GM18508 (cell line): Measurements from ENCODE around the gene CDKN1A.
"Not testable (repeated sequence)": the region's sequence is repeated elsewhere in the genome, so short reads cannot be mapped to it uniquely, and the experiment has no call there.

Experiments used
- ATAC-seq: cut with Tn5 transposase; IDR thresholded peaks from one replicate; pipeline ENCODE4 v1.9.1; 2021; ENCODE audit warnings: moderate number of reproducible peaks; ENCODE audit not compliant: insufficient read depth, unreplicated experiment

CDKN1A gene

DNA sequence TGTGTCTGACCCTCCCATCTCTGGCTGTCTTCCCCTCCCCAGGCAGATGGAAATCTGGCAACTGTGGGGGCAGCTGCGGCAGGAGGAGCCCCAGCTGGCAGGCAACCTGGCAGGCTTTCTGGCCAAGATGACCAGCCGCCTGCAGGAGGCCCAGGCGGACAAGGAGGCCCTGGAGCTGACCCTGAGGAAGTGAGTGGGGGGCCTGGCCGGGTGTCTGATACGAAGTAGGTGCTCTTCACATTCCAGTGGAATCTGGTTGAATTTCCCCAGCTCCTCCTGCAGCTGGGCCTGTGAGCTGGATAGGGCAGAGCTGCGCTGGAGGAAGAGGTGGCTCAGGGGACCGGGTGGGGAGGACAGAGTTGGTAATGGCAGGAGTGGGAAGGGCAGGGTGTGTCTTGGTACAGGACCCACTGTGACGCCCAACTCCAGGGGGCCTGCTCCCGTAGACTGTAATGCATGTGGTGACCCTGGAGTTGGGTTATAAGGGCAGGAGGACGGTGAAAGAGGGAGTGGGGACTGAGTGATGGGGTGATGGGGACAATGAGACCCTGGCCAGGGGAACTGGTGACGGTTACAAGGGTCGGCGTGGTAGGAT, 38.8 kb downstream of the CDKN1A start:
- no peak for ATAC-seq

DNA sequence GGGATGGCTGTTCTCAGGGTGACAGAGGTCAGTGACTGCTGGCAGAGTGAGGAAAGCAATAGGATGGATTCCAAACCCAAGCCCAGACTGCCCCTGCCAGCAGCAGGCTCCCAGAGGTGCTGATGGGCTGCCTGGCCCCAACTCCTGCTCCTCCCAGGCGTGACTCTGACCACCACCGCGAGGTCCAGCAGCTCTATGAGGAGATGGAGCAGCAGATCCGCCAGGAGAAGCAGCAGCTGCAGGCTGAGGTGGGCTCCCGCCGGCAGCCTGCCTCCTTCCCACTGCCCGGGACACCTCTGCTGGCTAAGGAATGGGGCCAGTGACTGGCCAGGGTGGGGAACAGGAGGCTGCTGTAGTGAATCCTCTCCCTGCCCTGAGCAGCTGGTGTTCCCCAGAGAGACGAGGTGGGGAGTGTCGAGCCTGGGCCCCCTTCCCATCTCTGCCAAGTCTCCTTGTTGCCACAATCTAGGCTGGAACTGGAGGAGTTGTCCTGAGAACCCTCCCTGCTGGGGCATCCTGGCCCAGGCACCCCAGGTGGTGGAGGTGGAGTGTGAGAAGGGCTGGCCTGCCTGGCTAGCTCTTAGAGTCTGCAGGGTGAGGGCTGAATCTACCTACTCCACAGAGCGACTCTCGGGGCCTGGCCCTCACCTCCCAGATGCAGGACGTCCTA, 39.5 kb downstream of the CDKN1A start:
- no peak for ATAC-seq

DNA sequence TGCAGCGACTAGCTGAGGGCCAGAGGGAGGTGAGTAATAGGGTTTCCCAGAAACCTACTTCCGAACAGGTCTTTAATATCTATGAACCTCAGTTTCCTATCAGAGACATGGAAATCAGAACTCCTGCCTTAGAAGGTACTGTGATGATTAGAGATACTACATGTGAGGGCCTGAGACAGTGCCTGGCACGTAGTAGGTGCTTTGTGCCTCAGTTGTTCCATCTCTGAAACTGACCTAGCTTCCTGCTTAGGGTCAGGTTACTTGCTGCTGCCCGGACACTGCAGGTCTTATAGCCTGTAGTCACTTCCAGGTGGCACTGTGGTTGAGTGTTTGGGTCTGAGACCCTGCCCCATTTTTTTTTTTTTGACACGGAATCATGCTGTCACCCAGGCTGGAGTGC, 40.0 kb downstream of the CDKN1A start:
- no peak for ATAC-seq

DNA sequence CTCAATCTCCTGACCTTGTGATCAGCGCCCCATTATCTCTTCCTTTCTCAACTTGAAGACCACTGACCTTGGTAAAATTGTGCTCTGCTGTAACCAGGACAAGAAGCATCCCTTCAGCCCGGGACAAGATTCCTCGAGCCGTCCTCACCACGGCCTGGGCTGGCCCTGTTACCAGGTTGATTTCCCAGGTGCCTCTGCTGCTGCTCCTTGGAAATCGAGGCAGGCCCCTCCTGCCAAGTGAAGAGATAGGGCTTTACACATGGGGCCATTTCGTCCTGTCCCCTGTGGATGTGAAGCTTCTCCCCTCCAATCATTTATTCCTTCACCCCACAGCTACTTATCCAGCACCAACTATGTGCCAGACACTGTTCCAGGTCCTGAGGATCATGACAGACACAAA, 40.6 kb downstream of the CDKN1A start:
- ATAC-seq: no peak

- no peak for ATAC-seq
Observed at GRCh38 chr6:36720251-36721141, 42.0 kb downstream of the CDKN1A start.

DNA sequence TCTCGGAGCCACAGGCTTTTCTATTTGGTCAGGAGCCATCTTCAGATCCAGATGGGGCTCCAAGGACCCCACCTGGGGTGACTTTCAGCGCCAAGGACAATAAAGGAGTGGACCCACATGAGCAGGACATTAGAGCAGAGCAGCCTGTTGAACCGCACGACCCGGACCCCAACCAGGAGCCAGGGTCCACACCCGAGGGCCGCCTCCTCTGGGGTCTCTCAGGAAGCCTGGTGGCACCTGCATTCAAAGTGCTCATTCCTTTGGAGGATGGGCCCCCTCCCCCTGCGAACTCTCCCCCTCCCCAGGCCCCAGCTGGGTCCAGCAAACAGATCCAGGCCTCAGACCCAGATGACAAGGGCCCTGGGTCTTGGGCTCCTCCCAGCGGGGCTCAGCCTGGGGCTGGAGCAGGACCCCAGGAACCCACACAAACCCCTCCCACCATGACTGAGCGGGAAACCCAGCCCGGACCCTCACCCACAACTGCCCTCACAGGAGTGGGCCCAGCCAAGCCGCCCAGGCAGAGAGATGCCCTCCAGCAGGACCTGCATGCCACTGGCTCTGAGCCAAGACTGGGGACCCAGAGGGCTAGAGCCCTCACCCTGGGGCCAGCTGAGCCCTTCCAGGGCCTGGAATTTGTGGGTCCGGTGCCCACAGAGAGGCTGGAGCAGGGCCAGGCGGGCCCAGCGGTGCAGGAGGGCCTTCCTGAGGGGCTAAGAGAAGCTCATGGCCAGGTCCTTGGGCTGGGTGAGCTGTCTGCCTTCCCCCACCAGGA, 43.0 kb downstream of the CDKN1A start:
- no peak for ATAC-seq

DNA sequence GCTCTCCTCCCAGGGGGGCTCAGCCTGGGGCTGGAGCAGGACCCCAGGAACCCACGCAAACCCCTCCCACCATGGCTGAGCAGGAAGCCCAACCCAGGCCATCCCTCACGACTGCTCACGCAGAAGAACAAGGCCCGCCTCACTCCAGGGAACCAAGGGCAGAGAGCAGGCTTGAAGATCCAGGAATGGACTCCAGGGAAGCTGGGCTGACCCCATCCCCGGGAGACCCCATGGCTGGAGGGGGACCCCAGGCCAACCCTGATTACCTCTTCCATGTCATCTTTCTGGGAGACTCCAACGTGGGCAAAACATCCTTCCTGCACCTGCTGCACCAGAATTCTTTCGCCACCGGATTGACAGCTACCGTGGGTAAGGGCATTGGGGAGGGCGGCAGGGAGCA, 43.9 kb downstream of the CDKN1A start:
- no peak for ATAC-seq

DNA sequence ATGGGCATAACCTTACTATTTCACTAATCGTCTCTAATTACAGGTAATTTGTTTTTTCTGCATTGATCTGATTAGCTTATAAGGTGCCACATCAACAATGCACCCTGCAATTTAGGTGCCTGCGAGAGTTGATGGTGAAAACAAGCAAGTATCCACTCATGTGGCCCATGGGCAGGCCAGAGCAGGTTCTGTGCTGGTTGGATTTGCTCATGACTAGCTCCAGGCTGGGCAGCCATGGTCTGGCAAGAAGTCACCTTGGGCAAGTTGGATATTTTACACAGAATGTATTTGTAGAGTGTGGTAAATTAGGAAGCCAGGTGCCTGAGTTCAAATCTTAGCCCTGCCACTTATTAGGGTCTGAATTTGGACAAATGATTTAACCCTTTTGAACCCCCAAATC, 44.4 kb downstream of the CDKN1A start:
- no peak for ATAC-seq

GRCh38 chr6:36723992-36724391, 45.5 kb downstream of the CDKN1A start:
- not testable (repeated sequence) for ATAC-seq

DNA sequence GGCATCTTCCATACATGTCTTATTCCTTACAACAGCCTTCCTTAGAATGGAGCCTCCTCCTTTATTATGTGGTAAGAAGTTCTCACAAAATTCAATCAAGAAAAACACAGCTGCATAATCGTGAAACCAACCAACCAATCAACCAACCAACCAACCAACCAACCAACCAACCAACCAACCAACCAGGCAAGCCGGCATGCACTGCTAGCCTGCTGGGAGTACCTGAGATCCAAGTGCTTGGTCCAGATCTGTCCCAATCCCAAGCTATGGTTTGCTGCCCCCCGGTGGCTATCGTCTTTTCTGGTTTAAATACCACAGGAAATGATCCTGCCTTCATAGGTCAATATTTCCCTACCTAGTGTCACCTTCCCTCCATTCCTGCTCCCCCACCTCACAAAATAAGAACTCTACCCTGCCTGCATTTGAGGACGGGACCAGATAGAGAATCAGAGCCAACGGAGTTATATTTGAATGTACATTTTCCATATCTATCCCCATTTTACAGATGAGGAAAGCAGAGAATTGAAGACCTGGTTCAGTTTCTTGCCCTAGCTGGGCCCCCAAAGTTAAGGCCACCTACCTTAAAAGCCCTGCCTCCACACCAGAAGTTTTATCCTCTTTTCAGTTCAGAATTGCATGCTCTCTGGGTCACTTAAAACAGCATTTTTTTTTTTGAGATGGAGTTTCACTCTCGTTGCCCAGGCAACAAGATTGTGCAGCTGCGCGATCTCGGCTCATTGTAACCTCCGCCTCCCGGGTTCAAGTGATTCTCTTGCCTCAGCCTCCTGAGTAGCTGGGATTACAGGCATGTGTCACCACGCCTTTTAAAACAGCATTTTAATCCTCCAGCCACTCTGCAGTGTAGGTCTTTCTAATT, 46.2 kb downstream of the CDKN1A start:
- no peak for ATAC-seq

DNA sequence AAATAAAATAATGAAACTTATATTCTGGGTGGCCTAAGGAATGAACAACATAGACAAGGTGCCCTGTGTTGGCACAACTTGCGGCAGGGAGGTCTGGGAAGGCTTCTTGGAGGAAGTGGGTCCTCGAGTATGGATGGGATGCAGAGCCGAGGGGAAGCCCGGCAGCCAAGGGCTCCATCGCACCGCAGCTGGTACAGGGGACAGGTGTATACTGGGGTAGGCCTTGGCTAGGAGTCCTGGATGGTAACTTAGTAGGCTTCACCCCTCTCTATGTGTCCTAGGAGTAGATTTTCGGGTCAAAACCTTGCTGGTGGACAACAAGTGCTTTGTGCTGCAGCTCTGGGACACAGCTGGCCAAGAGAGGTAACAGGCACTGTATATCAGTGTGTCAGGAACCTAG, 47.1 kb downstream of the CDKN1A start:
- ATAC-seq: no peak

- ATAC-seq: no peak
Observed at GRCh38 chr6:36727505-36728021, 49.0 kb downstream of the CDKN1A start.

DNA sequence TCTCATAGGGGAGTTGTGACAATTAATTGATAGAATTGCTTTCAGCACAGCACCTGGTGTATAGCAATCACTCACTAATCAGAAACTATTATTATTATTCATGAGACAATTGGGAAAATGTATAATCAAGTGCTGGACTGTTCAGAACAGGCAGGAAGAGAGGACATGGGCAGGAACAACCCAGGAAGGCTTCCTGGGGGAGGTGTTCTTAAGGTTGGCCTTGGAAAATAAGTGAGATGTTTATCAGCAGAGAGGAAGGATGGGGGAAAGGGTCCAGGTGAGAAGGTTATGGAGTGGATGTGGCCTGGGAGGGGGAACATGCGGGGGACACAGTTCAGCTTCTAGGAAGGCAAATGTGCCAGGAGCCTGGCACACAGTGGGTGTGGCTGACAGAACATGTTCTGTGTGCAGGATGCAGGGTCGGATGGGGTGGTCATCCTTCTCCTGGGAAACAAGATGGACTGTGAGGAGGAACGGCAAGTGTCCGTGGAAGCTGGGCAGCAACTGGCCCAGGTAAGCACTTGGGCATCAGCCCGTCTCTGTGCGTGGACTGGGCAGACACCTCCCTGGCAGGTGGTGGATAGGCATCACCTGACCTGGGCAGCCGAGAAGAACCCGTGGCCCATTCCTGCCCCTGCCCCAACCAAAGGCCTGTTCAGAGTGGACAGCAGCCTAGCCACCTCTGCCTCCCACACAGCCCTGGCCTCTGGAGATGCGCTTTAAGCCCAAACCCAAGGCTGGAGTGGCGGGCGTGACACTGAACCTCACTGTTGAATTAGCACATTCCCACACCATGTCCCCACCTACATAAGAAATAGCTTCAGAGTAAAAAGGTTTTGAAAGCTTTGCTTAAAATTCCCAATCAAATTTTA, 50.0 kb downstream of the CDKN1A start:
- ATAC-seq: no peak

GRCh38 chr6:36729161-36729524, 50.6 kb downstream of the CDKN1A start:
- ATAC-seq: no peak

DNA sequence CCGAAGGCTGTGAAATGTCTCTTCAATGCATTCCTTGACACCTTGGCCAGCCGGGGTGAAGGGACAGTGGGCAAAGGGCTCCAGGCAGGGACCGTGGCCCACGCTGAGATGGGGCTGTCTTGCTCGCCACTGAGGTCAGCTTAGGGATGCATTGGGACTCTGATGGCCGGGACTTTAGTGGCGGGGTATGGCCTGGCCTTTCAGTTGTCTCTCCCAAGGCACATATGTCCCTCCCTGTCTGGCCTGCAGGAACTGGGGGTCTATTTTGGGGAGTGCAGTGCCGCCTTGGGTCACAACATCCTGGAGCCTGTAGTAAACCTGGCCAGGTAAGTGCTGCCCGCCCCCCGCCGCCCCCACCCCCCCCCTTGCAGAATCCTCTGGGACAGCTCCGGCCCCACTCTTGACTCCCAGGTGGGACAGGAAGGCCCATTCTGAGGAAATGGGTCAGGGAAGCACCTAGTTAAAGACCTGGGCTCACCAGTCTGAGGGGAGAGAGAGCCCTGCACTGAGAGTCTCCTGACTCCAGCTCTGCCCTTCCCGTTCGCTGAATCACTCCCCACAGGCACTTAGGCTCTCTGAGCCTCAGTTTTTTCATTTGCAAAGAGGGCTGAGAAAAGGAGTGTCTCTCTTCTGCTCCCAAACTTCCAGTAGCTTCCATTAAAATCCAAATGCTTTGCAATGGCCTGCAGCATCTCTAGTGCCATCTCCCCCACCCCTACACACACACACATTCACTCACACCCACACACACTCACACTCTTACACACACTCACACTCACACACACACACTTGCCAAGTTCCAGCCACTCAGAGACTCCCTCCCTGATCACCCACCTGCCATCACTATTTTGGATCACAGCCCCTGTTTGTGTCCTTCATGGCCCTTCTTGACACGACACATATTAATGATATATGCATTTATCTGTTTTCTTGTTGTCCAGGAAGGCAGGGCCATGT, 52.2 kb downstream of the CDKN1A start:
- no peak for ATAC-seq

DNA sequence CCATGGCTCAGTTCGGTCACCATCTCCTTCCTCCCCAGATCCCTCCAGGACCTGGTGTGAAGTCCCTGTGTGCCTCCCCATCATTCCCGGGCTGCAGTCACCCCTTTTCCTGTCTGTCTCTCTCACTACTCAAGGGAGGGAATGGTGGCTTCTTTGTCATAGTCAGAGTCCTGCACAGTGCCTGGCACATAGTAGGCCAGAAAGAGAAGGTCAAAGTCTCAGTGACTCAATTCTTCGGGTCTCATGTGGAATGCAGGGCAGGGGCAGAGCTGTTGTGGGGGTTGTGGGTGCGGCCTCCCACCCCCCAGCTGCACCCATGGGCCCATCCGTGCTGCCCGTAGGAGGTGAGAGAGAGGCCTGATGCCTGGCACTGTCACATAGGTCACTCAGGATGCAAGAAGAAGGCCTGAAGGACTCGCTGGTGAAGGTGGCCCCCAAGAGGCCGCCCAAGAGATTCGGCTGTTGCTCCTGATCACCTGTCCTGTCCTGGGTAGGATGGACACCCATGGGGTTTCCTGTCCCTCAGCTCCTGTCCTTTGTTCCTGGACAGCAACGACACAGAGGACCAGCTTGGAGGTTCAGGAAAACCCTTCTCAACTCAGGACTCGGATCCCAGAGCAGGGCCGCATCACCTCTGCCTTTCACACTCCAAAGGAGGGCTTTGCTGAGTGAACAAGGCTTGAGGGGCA, 53.3 kb downstream of the CDKN1A start:
- ATAC-seq: no peak

- ATAC-seq: no peak
Observed at GRCh38 chr6:36733300-36733699, 54.8 kb downstream of the CDKN1A start.
